Measurements from ENCODE around the gene CDH1. TPM values are rescaled to one million over a fixed set of nuclear protein-coding genes. Genes with fewer than 3 reads are reported as not detected.
A peak's percentile ranks its signal among the peaks of the same experiment; 100 is the strongest.

Gene CDH1
- total RNA-seq, 1 donor from 2014 or later = 0.35 TPM

GRCh38 chr16:68844211-68844564 lies 107.1 kb downstream of the CDH1 start:
- no peaks in the 10 kb centered on the region for H3K9me3 Mint-ChIP-seq (ENCODE audit: low read depth)
- H3K36me3 Mint-ChIP-seq (ENCODE audit: low read depth) = no peaks in the 10 kb centered on the region
- H3K27ac Mint-ChIP-seq (ENCODE audit: unreplicated experiment) = peak overlapping the region; percentile 89
- TF ChIP-seq CTCF (IDR thresholded peaks at IDR 0.05) = peak; percentile 11
- peak overlapping the region; percentile 90 for H3K4me3 Mint-ChIP-seq (ENCODE audit: unreplicated experiment)
- H3K4me1 Mint-ChIP-seq (ENCODE audit: low read depth) = peaks cover 18% of the 10 kb centered on the region
- no peak for DNase-seq (ENCODE audit: low spot score)
- H3K27me3 Mint-ChIP-seq (ENCODE audit: low read depth) = no peaks in the 10 kb centered on the region

GRCh38 chr16:68848786-68849185 lies 111.7 kb downstream of the CDH1 start:
- no peak for DNase-seq (ENCODE audit: low spot score)
- no peak for TF ChIP-seq CTCF (IDR thresholded peaks at IDR 0.05)
- H3K9me3 Mint-ChIP-seq (ENCODE audit: low read depth) = no peaks in the 10 kb centered on the region
- H3K4me3 Mint-ChIP-seq (ENCODE audit: unreplicated experiment) = no peak overlapping the region
- H3K27me3 Mint-ChIP-seq (ENCODE audit: low read depth) = no peaks in the 10 kb centered on the region
- no peaks in the 10 kb centered on the region for H3K36me3 Mint-ChIP-seq (ENCODE audit: low read depth)
- peaks cover 18% of the 10 kb centered on the region for H3K4me1 Mint-ChIP-seq (ENCODE audit: low read depth)
- no peak overlapping the region for H3K27ac Mint-ChIP-seq (ENCODE audit: unreplicated experiment)

GRCh38 chr16:68850481-68850880 lies 113.4 kb downstream of the CDH1 start:
- Mint-ChIP-seq H3K4me1 (ENCODE audit: low read depth) (peaks cover 9% of the 10 kb centered on the region), H3K27ac (ENCODE audit: unreplicated experiment) (no peak overlapping the region), H3K27me3 (ENCODE audit: low read depth) (no peaks in the 10 kb centered on the region), H3K36me3 (ENCODE audit: low read depth) (no peaks in the 10 kb centered on the region), H3K9me3 (ENCODE audit: low read depth) (no peaks in the 10 kb centered on the region), H3K4me3 (ENCODE audit: unreplicated experiment) (no peak overlapping the region)
- TF ChIP-seq CTCF (IDR thresholded peaks at IDR 0.05) = no peak
- no peak for DNase-seq (ENCODE audit: low spot score)

GRCh38 chr16:68851601-68852000 lies 114.5 kb downstream of the CDH1 start:
- TF ChIP-seq CTCF (IDR thresholded peaks at IDR 0.05) = no peak
- DNase-seq (ENCODE audit: low spot score) = no peak

GRCh38 chr16:68857479-68857878 lies 120.4 kb downstream of the CDH1 start:
- Mint-ChIP-seq H3K4me1 (ENCODE audit: low read depth) (no peaks in the 10 kb centered on the region), H3K36me3 (ENCODE audit: low read depth) (peaks cover 8% of the 10 kb centered on the region), H3K4me3 (ENCODE audit: unreplicated experiment) (no peak overlapping the region), H3K27me3 (ENCODE audit: low read depth) (no peaks in the 10 kb centered on the region), H3K9me3 (ENCODE audit: low read depth) (peaks cover 3% of the 10 kb centered on the region), H3K27ac (ENCODE audit: unreplicated experiment) (no peak overlapping the region)
- no peak for DNase-seq (ENCODE audit: low spot score)
- no peak for TF ChIP-seq CTCF (IDR thresholded peaks at IDR 0.05)

More at GRCh38 chr16:68851601-68852000, 114.5 kb downstream of the CDH1 start:
- Mint-ChIP-seq H3K27ac (ENCODE audit: unreplicated experiment) (no peak overlapping the region), H3K27me3 (ENCODE audit: low read depth) (no peaks in the 10 kb centered on the region), H3K4me1 (ENCODE audit: low read depth) (peaks cover 9% of the 10 kb centered on the region), H3K36me3 (ENCODE audit: low read depth) (no peaks in the 10 kb centered on the region), H3K4me3 (ENCODE audit: unreplicated experiment) (no peak overlapping the region), H3K9me3 (ENCODE audit: low read depth) (no peaks in the 10 kb centered on the region)
